Endothelial cell of umbilical vein (primary cell): ENCODE measurements around the gene GNAQ. TPM values are rescaled to one million over a fixed set of nuclear protein-coding genes. Genes with fewer than 3 reads are reported as not detected.
A peak's percentile ranks its signal among the peaks of the same experiment; 100 is the strongest.

Experiments
- BruUV-seq: library from RNA; stranded (reverse); fragments of 400-500 nt; replicated peaks from 2 replicates; lab custom pipeline; 2021; lab: Mats Ljungman, UMichigan
- CTCF ChIA-PET: fragments of 300-600, 350-600 bp; sonication (Branson Sonifier 250); formaldehyde crosslinking; loops from one replicate; lab custom pipeline; 2021; ENCODE audit warnings: antibody characterized with exemption, inconsistent platforms; lab: Charles Lee
- POLR2A ChIA-PET: fragments of 300-600, 350-600 bp; sonication (Branson Sonifier 250); formaldehyde crosslinking; loops from one replicate; lab custom pipeline; 2021; ENCODE audit warnings: antibody characterized with exemption, inconsistent platforms; lab: Charles Lee
- DNase-seq: peaks from one replicate; pipeline ENCODE4 v3.0.0-alpha.2; 2011; ENCODE audit warnings: low read depth, low spot score
- FAIRE-seq: peaks from 2 replicates; lab custom pipeline; 2011; peaks lifted over from hg19 to GRCh38; lab: Jason Lieb, UNC
- H2AFZ ChIP-seq: 2 replicates; pipeline ENCODE4 v1.6.0; 2012; ENCODE audit warnings: low read depth, low read length, control low read depth, inconsistent platforms
- H3K27ac ChIP-seq: 2 replicates; pipeline ENCODE4 v1.5.1; 2011; ENCODE audit warnings: low read depth, mild to moderate bottlenecking, control low read depth, low read length, moderate library complexity; ENCODE audit not compliant: insufficient read depth
- H3K27me3 ChIP-seq, 2 experiments: 2 replicates each; pipeline versions ENCODE4 v1.6.0 to v1.6.1; 2011; ENCODE audit warnings: low read length in 2 of 2, mixed read lengths in 1 of 2; ENCODE audit not compliant: control insufficient read depth in 2 of 2, insufficient read depth in 2 of 2
- H3K36me3 ChIP-seq, 2 experiments: 2 replicates in 1 of 2; 3 replicates in 1 of 2; pipeline ENCODE4 v1.5.1; 2011; ENCODE audit warnings: low read length in 2 of 2, mild to moderate bottlenecking in 1 of 2, moderate library complexity in 1 of 2; ENCODE audit not compliant: control insufficient read depth in 2 of 2, insufficient read depth in 2 of 2; ENCODE audit errors: extremely low read depth in 1 of 2
- H3K4me1 ChIP-seq: 3 replicates; pipeline ENCODE4 v1.5.1; 2011; ENCODE audit warnings: mild to moderate bottlenecking, low read length; ENCODE audit not compliant: control insufficient read depth, insufficient read depth; ENCODE audit errors: extremely low read depth
- H3K4me2 ChIP-seq: 2 replicates; pipeline ENCODE4 v1.6.1; 2011; ENCODE audit warnings: low read length, control low read depth, mixed read lengths; ENCODE audit not compliant: insufficient read depth
- H3K4me3 ChIP-seq, 3 experiments: fragments of 200-600 bp in 1 of 3; sonication (generic), shearing (Covaris generic) in 1 of 3; replicated peaks in 1 of 3; 2 replicates each; pipeline ENCODE4 v1.5.1; 2011 to 2016; ENCODE audit warnings: control low read depth in 3 of 3, low read length in 3 of 3, mild to moderate bottlenecking in 2 of 3, inconsistent platforms in 1 of 3, low read depth in 1 of 3, moderate library complexity in 1 of 3; ENCODE audit not compliant: insufficient read depth in 1 of 3
- H3K79me2 ChIP-seq: 2 replicates; pipeline ENCODE4 v1.6.0; 2012; ENCODE audit warnings: low read length, inconsistent platforms; ENCODE audit not compliant: control insufficient read depth, insufficient read depth
- H3K9ac ChIP-seq: replicated peaks from 2 replicates; pipeline ENCODE3; 2011; ENCODE audit warnings: low read length, control low read depth; ENCODE audit not compliant: insufficient read depth; ENCODE audit errors: extremely low read depth
- H3K9me1 ChIP-seq: replicated peaks from 3 replicates; pipeline ENCODE4 v1.6.0; 2011; ENCODE audit warnings: mild to moderate bottlenecking, low read length; ENCODE audit not compliant: control insufficient read depth, insufficient read depth; ENCODE audit errors: extremely low read depth
- H3K9me3 ChIP-seq: replicated peaks from 2 replicates; pipeline ENCODE4 v1.5.1; 2012; ENCODE audit warnings: low read length, inconsistent platforms; ENCODE audit not compliant: control insufficient read depth, insufficient read depth
- H4K20me1 ChIP-seq: replicated peaks from 2 replicates; pipeline ENCODE3; 2011; ENCODE audit warnings: mild to moderate bottlenecking, low read length; ENCODE audit not compliant: control insufficient read depth, insufficient read depth; ENCODE audit errors: extremely low read depth
- CTCF ChIP-seq, 2 donors: IDR thresholded peaks; 1 replicate in 1 of 2; 2 replicates in 1 of 2; pipeline ENCODE4 v1.5.1; 2011; ENCODE audit warnings: low read length in 2 of 2, mild to moderate bottlenecking in 2 of 2, moderate library complexity in 2 of 2, control low read depth in 1 of 2, inconsistent platforms in 1 of 2, low read depth in 1 of 2; ENCODE audit not compliant: insufficient read depth in 1 of 2; ENCODE audit errors: extremely low read depth in 1 of 2
- EZH2 ChIP-seq: IDR thresholded peaks from 2 replicates; pipeline ENCODE4 v1.6.1; 2012; ENCODE audit warnings: borderline replicate concordance, low read depth, mild to moderate bottlenecking, moderate library complexity, low read length, inconsistent platforms; ENCODE audit not compliant: severe bottlenecking
- FOS ChIP-seq: IDR thresholded peaks from 2 replicates; pipeline ENCODE4 v1.6.1; 2011; ENCODE audit warnings: mild to moderate bottlenecking, low read length, moderate library complexity, borderline replicate concordance; ENCODE audit not compliant: insufficient read depth
- GATA2 ChIP-seq: IDR thresholded peaks from 2 replicates; pipeline ENCODE4 v1.7.0; 2011; ENCODE audit warnings: low read depth, mild to moderate bottlenecking, moderate library complexity, mixed read lengths, low read length; ENCODE audit not compliant: insufficient read length, insufficient read depth
- JUN ChIP-seq: IDR thresholded peaks from 2 replicates; pipeline ENCODE4 v1.6.1; 2011; ENCODE audit warnings: borderline replicate concordance, low read depth; ENCODE audit not compliant: insufficient read length, insufficient read depth
- MAX ChIP-seq: IDR thresholded peaks from 2 replicates; pipeline ENCODE4 v1.6.1; 2011; ENCODE audit not compliant: insufficient read depth, insufficient read length
- MYC ChIP-seq: IDR thresholded peaks from one replicate; pipeline ENCODE4 v1.6.1; 2011; ENCODE audit warnings: mild to moderate bottlenecking, low read depth, low read length
- POLR2A ChIP-seq: IDR thresholded peaks from 2 replicates; pipeline ENCODE4 v1.6.1; 2012; ENCODE audit warnings: low read depth, mild to moderate bottlenecking, control low read depth, low read length
- POLR2AphosphoS5 ChIP-seq: IDR thresholded peaks from 2 replicates; pipeline ENCODE4 v1.6.1; 2012; ENCODE audit warnings: low read depth, mild to moderate bottlenecking, control low read depth, low read length, moderate library complexity; ENCODE audit not compliant: insufficient read depth
- dilution Hi-C: fragments of 300-500 bp; cut with MboI; formaldehyde crosslinking; loops from one replicate; pipeline ENCODE4 v1.15.0; 2019; ENCODE audit warnings: low sequenced_read_pairs; ENCODE audit not compliant: extremely low pct_ligation_motif_present
- intact Hi-C: fragments of 100-400 bp; cut with micrococcal nuclease; formaldehyde crosslinking; loops from one replicate; pipeline ENCODE4 v1.10.0; 2022
- polyA plus RNA-seq, 4 experiments: library from polyadenylated mRNA; depleted of rRNA in 3 of 4; stranded (reverse) in 3 of 4; unstranded in 1 of 4; fragments of >200 nt; gene quantifications; 2 replicates each; pipeline versions ENCODE4 v1.2.1 to v1.2.3, GENCODE V29; 2011 to 2012; ENCODE audit warnings: missing spikeins in 1 of 4
- total RNA-seq: library from RNA; stranded (reverse); gene quantifications from 2 replicates; pipeline ENCODE4 v1.2.3, GENCODE V29; 2021

Gene GNAQ
- total and polyA plus RNA-seq, 2 donors (not counting 3 experiments of a cell fraction or from before 2014, with no cell fraction given) = 26.1 to 67.3 TPM

GRCh38 chr9:77853716-77854115 lies 177.9 kb downstream of the GNAQ start:
- ChIA-PET POLR2A (no interaction called here), CTCF (interaction anchor here (1.8 kb wide), 1 partner anchor 12 kb away, joined by 7 read pairs; no protein-coding TSS in a partner anchor)
- Histone ChIP-seq H3K27me3 (no peaks in the 10 kb centered on the region), H3K79me2 (peaks cover 22% of the 10 kb centered on the region), H3K4me2 (peak overlapping the region; percentile 61), H3K36me3 (no peaks in the 10 kb centered on the region), H3K4me1 (peaks cover 80% of the 10 kb centered on the region), H3K27ac (no peak overlapping the region), H4K20me1 (no peaks in the 10 kb centered on the region), H2AFZ (no peak overlapping the region), H3K9me1 (no peaks in the 10 kb centered on the region), H3K9me3 (no peaks in the 10 kb centered on the region), H3K9ac (no peak overlapping the region), H3K4me3 (no peak overlapping the region)
- dilution Hi-C loops = no loop called here
- intact Hi-C loops = no loop called here
- FAIRE-seq = no peak
- no peak for DNase-seq
- TF ChIP-seq MYC (no peak), FOS (no peak), EZH2 (no peak), MAX (no peak), CTCF (IDR thresholded peaks at IDR 0.05; ENCODE audit: extremely low read depth in 1 of 2, insufficient read depth in 1 of 2, low read depth in 1 of 2, low read length in 2 of 2) (no peak), GATA2 (no peak), JUN (no peak), POLR2AphosphoS5 (no peak), POLR2A (no peak)
- BruUV-seq = no TSS peak
